Measurements from ENCODE around the gene PDPN. TPM values are rescaled to one million over a fixed set of nuclear protein-coding genes. Genes with fewer than 3 reads are reported as not detected.

PDPN gene
- total and polyA plus RNA-seq, 2 donors from 2014 or later = 4.6 to 7.4 TPM

GRCh38 chr1:13627127-13627526 lies 43.5 kb downstream of the PDPN start:
- Histone ChIP-seq H3K27me3 (ENCODE audit: control insufficient read depth, insufficient read depth, low read length) (no peaks in the 10 kb centered on the region), H3K9me3 (ENCODE audit: control insufficient read depth in 2 of 3, insufficient read depth in 1 of 3, low read length in 3 of 3) (no peaks in the 10 kb centered on the region), H3K9ac (ENCODE audit: low read length in 3 of 3) (no peak overlapping the region), H3K4me3 (ENCODE audit: low read length in 3 of 3) (no peak overlapping the region), H3K27ac (ENCODE audit: low read depth in 2 of 2, low read length in 2 of 2) (no peak overlapping the region), H3K4me1 (ENCODE audit: control insufficient read depth in 2 of 3, insufficient read depth in 2 of 3, low read depth in 1 of 3, low read length in 3 of 3) (no peaks in the 10 kb centered on the region), H3K36me3 (ENCODE audit: control insufficient read depth in 2 of 3, insufficient read depth in 3 of 3, low read length in 3 of 3) (no peaks in the 10 kb centered on the region)
- no peak for FAIRE-seq
- no peak for TF ChIP-seq CTCF (IDR thresholded peaks at IDR 0.05; ENCODE audit: borderline replicate concordance, extremely low read depth, insufficient read depth)
- no peak for DNase-seq
- intact Hi-C loops (cut with DNase I) = no loop called here

DNA sequence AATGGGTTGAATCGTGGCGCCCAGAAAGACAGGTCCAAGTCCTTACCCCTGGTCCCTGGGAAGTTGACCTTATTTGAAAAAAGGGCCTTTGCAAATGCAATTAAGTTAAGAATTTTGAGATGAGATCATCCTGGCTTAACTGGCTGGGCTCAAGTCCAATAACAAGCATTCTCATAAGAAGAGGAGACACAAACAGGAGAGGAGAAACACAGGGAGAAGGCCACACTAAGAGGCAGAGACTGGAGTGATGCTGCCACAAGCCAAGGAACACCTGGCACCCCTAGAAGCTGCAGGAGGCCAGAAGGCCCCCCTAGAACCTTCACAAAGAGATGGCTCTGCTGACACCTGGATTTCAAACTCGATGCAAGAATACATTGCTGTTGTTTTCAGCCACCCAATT lies 44.6 kb downstream of the PDPN start:
- H3K27ac ChIP-seq (ENCODE audit: low read depth in 2 of 2, low read length in 2 of 2) = no peak overlapping the region

DNA sequence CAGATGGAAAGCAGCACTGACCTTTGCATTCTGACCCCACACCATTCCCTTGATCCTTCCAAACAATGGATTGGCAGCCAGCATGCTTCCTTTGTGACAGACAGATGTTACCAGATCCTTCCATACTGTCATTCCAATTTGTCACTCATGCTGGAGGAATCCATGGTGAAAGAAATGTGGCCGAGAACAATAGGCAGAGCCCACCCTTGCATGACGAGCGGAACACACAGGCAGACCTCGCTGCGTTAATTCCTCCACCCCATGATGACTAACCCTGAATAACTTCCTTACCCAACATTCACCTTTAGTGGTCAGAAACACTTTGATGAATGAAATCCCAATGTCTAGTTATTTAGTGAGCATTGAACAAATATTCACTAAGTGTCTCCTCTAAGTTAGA lies 45.1 kb downstream of the PDPN start:
- intact Hi-C loops (cut with DNase I) = no loop called here
- Histone ChIP-seq H3K9ac (ENCODE audit: low read length in 3 of 3) (no peak overlapping the region), H3K36me3 (ENCODE audit: control insufficient read depth in 2 of 3, insufficient read depth in 3 of 3, low read length in 3 of 3) (no peaks in the 10 kb centered on the region), H3K9me3 (ENCODE audit: control insufficient read depth in 2 of 3, insufficient read depth in 1 of 3, low read length in 3 of 3) (peaks cover 0 to 2% (median 0%) of the 10 kb centered on the region in 3 donors), H3K4me3 (ENCODE audit: low read length in 3 of 3) (no peak overlapping the region), H3K27me3 (ENCODE audit: control insufficient read depth, insufficient read depth, low read length) (no peaks in the 10 kb centered on the region), H3K27ac (ENCODE audit: low read depth in 2 of 2, low read length in 2 of 2) (no peak overlapping the region), H3K4me1 (ENCODE audit: control insufficient read depth in 2 of 3, insufficient read depth in 2 of 3, low read depth in 1 of 3, low read length in 3 of 3) (no peaks in the 10 kb centered on the region)
- DNase-seq = no peak
- FAIRE-seq = no peak
- TF ChIP-seq CTCF (IDR thresholded peaks at IDR 0.05; ENCODE audit: borderline replicate concordance, extremely low read depth, insufficient read depth) = no peak

More for the DNA sequence above, 44.6 kb downstream of the PDPN start:
- intact Hi-C loops (cut with DNase I) = no loop called here
- no peak for TF ChIP-seq CTCF (IDR thresholded peaks at IDR 0.05; ENCODE audit: borderline replicate concordance, extremely low read depth, insufficient read depth)
- no peaks in the 10 kb centered on the region for H3K27me3 ChIP-seq (ENCODE audit: control insufficient read depth, insufficient read depth, low read length)
- H3K9me3 ChIP-seq (ENCODE audit: control insufficient read depth in 2 of 3, insufficient read depth in 1 of 3, low read length in 3 of 3) = no peaks in the 10 kb centered on the region
- FAIRE-seq (no peak), DNase-seq (no peak)
- no peak overlapping the region for H3K4me3 ChIP-seq (ENCODE audit: low read length in 3 of 3)
- H3K36me3 ChIP-seq (ENCODE audit: control insufficient read depth in 2 of 3, insufficient read depth in 3 of 3, low read length in 3 of 3) = no peaks in the 10 kb centered on the region
- H3K4me1 ChIP-seq (ENCODE audit: control insufficient read depth in 2 of 3, insufficient read depth in 2 of 3, low read depth in 1 of 3, low read length in 3 of 3) = no peaks in the 10 kb centered on the region
- H3K9ac ChIP-seq (ENCODE audit: low read length in 3 of 3) = no peak overlapping the region

GRCh38 chr1:13642306-13643004 lies 58.8 kb downstream of the PDPN start:
- H3K27me3 ChIP-seq (ENCODE audit: control insufficient read depth, insufficient read depth, low read length) = no peaks in the 10 kb centered on the region
- FAIRE-seq = no peak
- no peaks in the 10 kb centered on the region for H3K36me3 ChIP-seq (ENCODE audit: control insufficient read depth in 2 of 3, insufficient read depth in 3 of 3, low read length in 3 of 3)
- intact Hi-C loops (cut with DNase I) = no loop called here
- no peak overlapping the region for H3K4me3 ChIP-seq (ENCODE audit: low read length in 3 of 3)
- H3K9me3 ChIP-seq (ENCODE audit: control insufficient read depth in 2 of 3, insufficient read depth in 1 of 3, low read length in 3 of 3) = no peaks in the 10 kb centered on the region
- H3K27ac ChIP-seq (ENCODE audit: low read depth in 2 of 2, low read length in 2 of 2) = no peak overlapping the region
- no peaks in the 10 kb centered on the region for H3K4me1 ChIP-seq (ENCODE audit: control insufficient read depth in 2 of 3, insufficient read depth in 2 of 3, low read depth in 1 of 3, low read length in 3 of 3)
- no peak overlapping the region for H3K9ac ChIP-seq (ENCODE audit: low read length in 3 of 3)
- no peak for DNase-seq
- no peak for TF ChIP-seq CTCF (IDR thresholded peaks at IDR 0.05; ENCODE audit: borderline replicate concordance, extremely low read depth, insufficient read depth)

Measured in kidney (tissue), 14 donors.